Measurements from ENCODE around the gene OSM. TPM values are rescaled to one million over a fixed set of nuclear protein-coding genes. Genes with fewer than 3 reads are reported as not detected.

The OSM gene
- total RNA-seq, 2 experiments from 2014 or later: 103 to 107 TPM

GRCh38 chr22:30267382-30268302, 991 bp upstream of the OSM start:
- CTCF ChIA-PET: interaction anchor here (0.7 to 5.2 kb wide), 14 partner anchors 12 to 160 kb away, joined by 3 to 36 read pairs (median 4); partner anchors contain the start of genes LIF and RNF215
- DNase-seq: peak; percentile 79
- Mint-ChIP-seq H3K4me3 (peak overlapping the region; percentile 99), H3K4me1 (peaks cover 59% of the 10 kb centered on the region), H3K27me3 (no peaks in the 10 kb centered on the region), H3K27ac (peak overlapping the region; percentile 100), H3K9me3 (no peaks in the 10 kb centered on the region), H3K36me3 (ENCODE audit: low read depth) (peaks cover 76% of the 10 kb centered on the region)
- POLR2A ChIA-PET: interaction anchor here (0.8 to 8.9 kb wide), 20 partner anchors 16 to 663 kb away, joined by 3 to 253 read pairs (median 4); partner anchors contain the start of genes CASTOR1, CCDC157, LIF and SF3A1

GRCh38 chr22:30265823-30266444, 717 bp downstream of the OSM start:
- H3K4me1 Mint-ChIP-seq: peaks cover 67% of the 10 kb centered on the region
- H3K27ac Mint-ChIP-seq: peak overlapping the region; percentile 100
- H3K36me3 Mint-ChIP-seq (ENCODE audit: low read depth): peaks cover 80% of the 10 kb centered on the region
- ChIA-PET POLR2A (interaction anchor here (0.9 to 8.9 kb wide), 7 partner anchors 17 to 161 kb away, joined by 3 to 253 read pairs (median 15); partner anchors contain the start of genes CASTOR1, CCDC157 and SF3A1), CTCF (interaction anchor here (0.6 to 5.9 kb wide), 3 partner anchors 11 to 22 kb away, joined by 3 to 50 read pairs (median 36); partner anchors contain the start of gene CASTOR1)
- H3K27me3 Mint-ChIP-seq: no peaks in the 10 kb centered on the region
- peak; percentile 88 for DNase-seq
- peak overlapping the region; percentile 99 for H3K4me3 Mint-ChIP-seq
- no peaks in the 10 kb centered on the region for H3K9me3 Mint-ChIP-seq

GRCh38 chr22:30265131-30265720, 1.4 kb downstream of the OSM start:
- no peaks in the 10 kb centered on the region for H3K27me3 Mint-ChIP-seq
- peaks cover 67% of the 10 kb centered on the region for H3K4me1 Mint-ChIP-seq
- ChIA-PET POLR2A (interaction anchor here (0.8 to 8.9 kb wide), 8 partner anchors 18 to 160 kb away, joined by 3 to 253 read pairs (median 10); partner anchors contain the start of genes CASTOR1, CCDC157 and SF3A1), CTCF (interaction anchor here (1.4 to 5.9 kb wide), 3 partner anchors 23 to 160 kb away, joined by 4 to 50 read pairs (median 13); partner anchors contain the start of genes CASTOR1 and RNF215)
- no peak for DNase-seq
- no peaks in the 10 kb centered on the region for H3K9me3 Mint-ChIP-seq
- H3K27ac Mint-ChIP-seq: peak overlapping the region; percentile 100
- peaks cover 76% of the 10 kb centered on the region for H3K36me3 Mint-ChIP-seq (ENCODE audit: low read depth)
- H3K4me3 Mint-ChIP-seq: peak overlapping the region; percentile 99

- H3K27me3 Mint-ChIP-seq: no peaks in the 10 kb centered on the region
- ChIA-PET CTCF (interaction anchor here (0.7 to 5.9 kb wide), 9 partner anchors 14 to 157 kb away, joined by 3 to 50 read pairs (median 9); partner anchors contain the start of genes CASTOR1 and RNF215), POLR2A (interaction anchor here (1.1 to 8.9 kb wide), 9 partner anchors 19 to 159 kb away, joined by 3 to 253 read pairs (median 5); partner anchors contain the start of genes CASTOR1 and RNF215)
- peak overlapping the region; percentile 99 for H3K4me3 Mint-ChIP-seq
- peaks cover 63% of the 10 kb centered on the region for H3K4me1 Mint-ChIP-seq
- peaks cover 63% of the 10 kb centered on the region for H3K36me3 Mint-ChIP-seq (ENCODE audit: low read depth)
- peak overlapping the region; percentile 100 for H3K27ac Mint-ChIP-seq
- no peak for DNase-seq
- no peaks in the 10 kb centered on the region for H3K9me3 Mint-ChIP-seq
Observed at GRCh38 chr22:30263883-30264282, 2.8 kb downstream of the OSM start.

GRCh38 chr22:30262917-30263741, 3.5 kb downstream of the OSM start:
- peaks cover 62% of the 10 kb centered on the region for H3K4me1 Mint-ChIP-seq

GRCh38 chr22:30262112-30262511, 4.5 kb downstream of the OSM start:
- DNase-seq: no peak
- Mint-ChIP-seq H3K4me3 (peak overlapping the region; percentile 68), H3K36me3 (ENCODE audit: low read depth) (peaks cover 55% of the 10 kb centered on the region), H3K4me1 (peaks cover 54% of the 10 kb centered on the region), H3K27me3 (no peaks in the 10 kb centered on the region), H3K27ac (peak overlapping the region; percentile 80), H3K9me3 (no peaks in the 10 kb centered on the region)
- POLR2A ChIA-PET: interaction anchor here (1.0 to 2.6 kb wide), 5 partner anchors 19 to 154 kb away, joined by 3 to 15 read pairs (median 4); no protein-coding TSS in a partner anchor
- CTCF ChIA-PET: interaction anchor here (3.4 to 5.9 kb wide), 2 partner anchors 26 to 125 kb away, joined by 13 to 50 read pairs; partner anchors contain the start of genes CASTOR1 and RNF215

More at GRCh38 chr22:30262917-30263741, 3.5 kb downstream of the OSM start:
- H3K9me3 Mint-ChIP-seq: no peaks in the 10 kb centered on the region
- H3K27ac Mint-ChIP-seq: peak overlapping the region; percentile 80
- H3K36me3 Mint-ChIP-seq (ENCODE audit: low read depth): peaks cover 55% of the 10 kb centered on the region
- CTCF ChIA-PET: interaction anchor here (0.9 to 5.9 kb wide), 13 partner anchors 15 to 156 kb away, joined by 3 to 50 read pairs (median 6); partner anchors contain the start of genes CASTOR1, RNF215 and TBC1D10A
- no peaks in the 10 kb centered on the region for H3K27me3 Mint-ChIP-seq
- peak; percentile 81 for DNase-seq
- peak overlapping the region; percentile 99 for H3K4me3 Mint-ChIP-seq
- POLR2A ChIA-PET: interaction anchor here (1.1 to 8.9 kb wide), 9 partner anchors 11 to 158 kb away, joined by 3 to 253 read pairs (median 5); partner anchors contain the start of genes CASTOR1 and RNF215

- Mint-ChIP-seq H3K4me3 (no peak overlapping the region), H3K9me3 (no peaks in the 10 kb centered on the region), H3K4me1 (peaks cover 60% of the 10 kb centered on the region), H3K27ac (peak overlapping the region; percentile 80), H3K36me3 (ENCODE audit: low read depth) (peaks cover 50% of the 10 kb centered on the region), H3K27me3 (no peaks in the 10 kb centered on the region)
- ChIA-PET POLR2A (interaction anchor here (0.8 to 2.6 kb wide), 12 partner anchors 9 to 153 kb away, joined by 3 to 15 read pairs (median 3); no protein-coding TSS in a partner anchor), CTCF (interaction anchor here (0.6 to 5.9 kb wide), 6 partner anchors 16 to 154 kb away, joined by 3 to 50 read pairs (median 4); partner anchors contain the start of gene CASTOR1)
- DNase-seq: no peak
Observed at GRCh38 chr22:30261134-30261533, 5.5 kb downstream of the OSM start.

GRCh38 chr22:30260682-30261081, 6.0 kb downstream of the OSM start:
- no peaks in the 10 kb centered on the region for H3K9me3 Mint-ChIP-seq
- no peak for DNase-seq
- CTCF ChIA-PET: interaction anchor here (1.0 to 5.9 kb wide), 5 partner anchors 23 to 153 kb away, joined by 3 to 50 read pairs (median 4); partner anchors contain the start of gene CASTOR1
- POLR2A ChIA-PET: interaction anchor here (0.7 to 2.6 kb wide), 11 partner anchors 10 to 156 kb away, joined by 3 to 15 read pairs (median 4); no protein-coding TSS in a partner anchor
- H3K36me3 Mint-ChIP-seq (ENCODE audit: low read depth): peaks cover 46% of the 10 kb centered on the region
- H3K4me3 Mint-ChIP-seq: no peak overlapping the region
- peaks cover 60% of the 10 kb centered on the region for H3K4me1 Mint-ChIP-seq
- H3K27ac Mint-ChIP-seq: no peak overlapping the region
- no peaks in the 10 kb centered on the region for H3K27me3 Mint-ChIP-seq

- POLR2A ChIA-PET: interaction anchor here (0.7 to 2.6 kb wide), 7 partner anchors 10 to 155 kb away, joined by 3 to 15 read pairs (median 6); no protein-coding TSS in a partner anchor
- Mint-ChIP-seq H3K4me1 (peaks cover 59% of the 10 kb centered on the region), H3K4me3 (no peak overlapping the region), H3K27ac (no peak overlapping the region), H3K9me3 (no peaks in the 10 kb centered on the region), H3K27me3 (no peaks in the 10 kb centered on the region), H3K36me3 (ENCODE audit: low read depth) (peaks cover 42% of the 10 kb centered on the region)
- no peak for DNase-seq
- CTCF ChIA-PET: interaction anchor here (1.2 to 1.5 kb wide), 3 partner anchors 23 to 153 kb away, joined by 3 to 9 read pairs (median 4); no protein-coding TSS in a partner anchor
Observed at GRCh38 chr22:30260276-30260675, 6.4 kb downstream of the OSM start.

GRCh38 chr22:30254314-30254713, 12.3 kb downstream of the OSM start:
- DNase-seq: no peak
- POLR2A ChIA-PET: no interaction called here
- H3K27ac Mint-ChIP-seq: no peak overlapping the region
- peaks cover 62% of the 10 kb centered on the region for H3K4me1 Mint-ChIP-seq
- no peaks in the 10 kb centered on the region for H3K27me3 Mint-ChIP-seq
- no peaks in the 10 kb centered on the region for H3K36me3 Mint-ChIP-seq (ENCODE audit: low read depth)
- CTCF ChIA-PET: interaction anchor here (2.4 kb wide), 1 partner anchor 149 kb away, joined by 76 read pairs; no protein-coding TSS in a partner anchor
- H3K4me3 Mint-ChIP-seq: no peak overlapping the region
- no peaks in the 10 kb centered on the region for H3K9me3 Mint-ChIP-seq

Measured in activated CD4-positive, alpha-beta memory T cell treated with anti-CD3 and anti-CD28 coated beads, Interleukin-2, amount 10 ng/mL, durations not matched to agents 7 days and 5 days (primary cell).